Left kidney (tissue), 2 donors: ENCODE results near the gene LILRB1. TPM values are rescaled to one million over a fixed set of nuclear protein-coding genes. Genes with fewer than 3 reads are reported as not detected.
"Not testable (repeated sequence)": the region's sequence is repeated elsewhere in the genome, so short reads cannot be mapped to it uniquely, and the experiment has no call there.

Source experiments
- DNase-seq: peaks from one replicate; pipeline ENCODE4 v3.0.0-alpha.2; 2013
- polyA plus RNA-seq: library from polyadenylated mRNA; unstranded; fragments of 120-200 nt; gene quantifications from one replicate; pipeline ENCODE4 v1.2.1, GENCODE V29; 2013; ENCODE audit not compliant: insufficient read length

LILRB1 gene
- polyA plus RNA-seq, 1 donor = 1.4 TPM

- DNase-seq = not testable (repeated sequence)
Measured at GRCh38 chr19:54624934-54625730, 5.2 kb upstream of the LILRB1 start.

GRCh38 chr19:54626757-54627156, 3.5 kb upstream of the LILRB1 start:
- no peak for DNase-seq

- not testable (repeated sequence) for DNase-seq
Measured at GRCh38 chr19:54627912-54628311, 2.4 kb upstream of the LILRB1 start.

DNA sequence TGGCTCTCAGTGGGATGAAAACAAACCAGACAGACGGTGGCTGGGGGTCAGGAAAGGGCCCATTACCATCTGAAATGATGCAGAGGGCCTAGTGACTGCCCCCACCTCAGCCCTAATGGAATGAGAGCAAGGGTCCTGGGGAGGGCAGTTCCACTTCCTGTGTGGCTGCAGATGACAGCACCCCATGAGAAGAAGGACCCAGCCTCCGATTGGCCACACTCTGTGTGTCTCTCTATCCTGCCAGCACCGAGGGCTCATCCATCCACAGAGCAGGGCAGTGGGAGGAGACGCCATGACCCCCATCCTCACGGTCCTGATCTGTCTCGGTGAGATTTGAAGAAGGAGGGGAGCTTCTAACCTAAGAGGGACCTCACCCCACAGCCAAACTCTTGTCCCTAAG, 498 bp downstream of the LILRB1 start:
- no peak for DNase-seq

DNA sequence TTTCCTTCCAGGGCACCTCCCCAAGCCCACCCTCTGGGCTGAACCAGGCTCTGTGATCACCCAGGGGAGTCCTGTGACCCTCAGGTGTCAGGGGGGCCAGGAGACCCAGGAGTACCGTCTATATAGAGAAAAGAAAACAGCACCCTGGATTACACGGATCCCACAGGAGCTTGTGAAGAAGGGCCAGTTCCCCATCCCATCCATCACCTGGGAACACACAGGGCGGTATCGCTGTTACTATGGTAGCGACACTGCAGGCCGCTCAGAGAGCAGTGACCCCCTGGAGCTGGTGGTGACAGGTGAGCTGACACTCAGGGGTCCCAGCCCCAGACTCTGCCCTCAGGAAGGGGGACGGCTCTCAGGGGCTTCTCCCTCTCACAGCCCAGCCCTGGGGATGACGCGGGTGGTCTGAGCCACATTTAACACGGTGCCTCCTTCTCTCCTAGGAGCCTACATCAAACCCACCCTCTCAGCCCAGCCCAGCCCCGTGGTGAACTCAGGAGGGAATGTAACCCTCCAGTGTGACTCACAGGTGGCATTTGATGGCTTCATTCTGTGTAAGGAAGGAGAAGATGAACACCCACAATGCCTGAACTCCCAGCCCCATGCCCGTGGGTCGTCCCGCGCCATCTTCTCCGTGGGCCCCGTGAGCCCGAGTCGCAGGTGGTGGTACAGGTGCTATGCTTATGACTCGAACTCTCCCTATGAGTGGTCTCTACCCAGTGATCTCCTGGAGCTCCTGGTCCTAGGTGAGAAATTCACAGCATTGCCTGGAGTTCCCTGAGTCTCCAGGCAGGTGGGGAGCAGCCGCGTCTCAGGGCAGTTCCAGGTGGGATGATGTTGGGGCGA, 1.4 kb downstream of the LILRB1 start:
- DNase-seq = not testable (repeated sequence)

DNA sequence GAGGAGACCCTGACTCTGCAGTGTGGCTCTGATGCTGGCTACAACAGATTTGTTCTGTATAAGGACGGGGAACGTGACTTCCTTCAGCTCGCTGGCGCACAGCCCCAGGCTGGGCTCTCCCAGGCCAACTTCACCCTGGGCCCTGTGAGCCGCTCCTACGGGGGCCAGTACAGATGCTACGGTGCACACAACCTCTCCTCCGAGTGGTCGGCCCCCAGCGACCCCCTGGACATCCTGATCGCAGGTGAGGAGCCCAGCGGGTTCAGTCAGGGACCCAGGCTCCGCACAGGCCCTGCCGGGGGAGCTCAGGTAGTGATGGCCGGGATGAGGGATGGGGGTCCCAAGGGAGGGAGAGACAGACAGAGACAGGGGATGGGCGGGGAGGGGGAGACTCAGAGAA, 2.2 kb downstream of the LILRB1 start:
- DNase-seq = not testable (repeated sequence)

DNA sequence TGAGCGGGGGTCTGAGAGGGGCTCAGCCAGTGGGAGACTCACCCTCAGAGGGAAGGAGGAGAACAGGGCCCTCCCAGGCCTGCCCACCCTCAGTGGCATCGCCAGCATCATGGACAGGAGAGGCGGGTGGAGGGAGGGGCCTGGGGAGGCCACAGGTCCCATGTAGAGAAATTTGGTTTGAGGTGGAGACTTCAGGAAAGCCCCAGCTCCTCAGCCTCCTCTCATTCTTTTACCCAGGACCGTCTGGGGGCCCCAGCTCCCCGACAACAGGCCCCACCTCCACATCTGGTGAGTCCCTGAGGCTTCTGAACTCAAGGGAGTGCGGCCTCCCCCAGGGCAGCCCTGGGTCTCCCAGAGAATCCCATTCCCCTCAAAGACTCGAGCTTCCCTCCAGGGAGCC, 3.1 kb downstream of the LILRB1 start:
- no peak for DNase-seq

DNA sequence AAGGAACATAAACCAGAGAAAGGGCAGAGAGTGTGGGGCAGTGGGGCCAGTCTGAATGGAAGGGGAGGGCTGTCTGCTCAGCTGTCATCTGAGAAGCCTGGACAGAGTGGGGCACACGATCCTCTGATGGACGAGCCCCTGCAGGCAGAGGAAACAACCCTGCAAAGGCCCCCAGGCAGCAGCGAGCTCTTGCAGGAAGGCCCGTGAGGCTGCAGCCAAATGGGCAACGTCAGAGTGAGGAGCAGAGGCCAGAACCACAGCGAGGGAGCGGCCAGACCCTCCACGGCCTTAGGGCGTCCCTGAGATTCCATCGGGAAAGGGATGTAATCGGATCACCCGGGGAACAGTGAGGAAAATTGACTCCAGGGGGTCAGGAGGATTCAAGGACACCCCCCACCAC, 5.8 kb downstream of the LILRB1 start:
- not testable (repeated sequence) for DNase-seq

DNA sequence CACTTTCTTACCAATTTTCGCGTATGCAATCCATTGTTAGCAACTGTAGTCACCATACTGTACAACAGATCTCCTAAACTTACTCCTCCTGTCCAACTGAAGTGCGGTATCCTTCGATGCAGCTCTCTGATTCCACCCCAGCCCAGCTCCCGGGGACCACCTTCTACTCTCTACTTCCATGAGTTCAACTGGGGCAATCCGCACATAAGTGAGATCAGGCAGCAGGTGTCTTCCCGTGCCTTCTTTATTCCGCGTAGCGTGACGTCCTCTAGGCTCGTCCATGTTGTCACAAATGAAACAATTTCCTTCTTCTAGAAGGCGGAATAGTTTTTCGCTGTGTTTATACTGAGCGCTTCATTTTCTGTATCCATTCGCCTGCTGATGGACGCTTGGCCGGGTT, 8.4 kb downstream of the LILRB1 start:
- no peak for DNase-seq

GRCh38 chr19:54642953-54643352, 12.7 kb downstream of the LILRB1 start:
- not testable (repeated sequence) for DNase-seq

- not testable (repeated sequence) for DNase-seq
Measured at GRCh38 chr19:54643583-54643982, 13.3 kb downstream of the LILRB1 start.

DNA sequence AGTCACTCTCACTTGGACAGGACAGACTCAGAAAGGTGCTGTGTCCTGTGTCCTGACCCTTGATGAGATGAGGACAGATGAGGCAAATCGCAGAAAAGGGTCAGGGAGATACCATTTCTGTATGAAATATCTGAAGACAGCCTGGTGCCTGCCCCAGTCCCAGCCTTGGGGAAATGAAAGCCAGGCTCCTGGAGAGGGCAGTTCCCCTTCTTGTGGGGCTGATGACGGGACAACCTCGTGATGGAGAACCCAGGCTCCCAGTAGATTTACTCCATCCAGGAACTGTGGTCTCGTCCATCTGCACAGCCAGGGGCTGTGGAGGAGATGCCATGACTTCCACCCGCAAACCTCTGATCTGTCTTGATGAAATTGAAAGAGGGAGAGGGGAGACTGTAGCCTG, 13.8 kb downstream of the LILRB1 start:
- DNase-seq = no peak

- DNase-seq = no peak
Measured at GRCh38 chr19:54646331-54646841, 16.1 kb downstream of the LILRB1 start.

DNA sequence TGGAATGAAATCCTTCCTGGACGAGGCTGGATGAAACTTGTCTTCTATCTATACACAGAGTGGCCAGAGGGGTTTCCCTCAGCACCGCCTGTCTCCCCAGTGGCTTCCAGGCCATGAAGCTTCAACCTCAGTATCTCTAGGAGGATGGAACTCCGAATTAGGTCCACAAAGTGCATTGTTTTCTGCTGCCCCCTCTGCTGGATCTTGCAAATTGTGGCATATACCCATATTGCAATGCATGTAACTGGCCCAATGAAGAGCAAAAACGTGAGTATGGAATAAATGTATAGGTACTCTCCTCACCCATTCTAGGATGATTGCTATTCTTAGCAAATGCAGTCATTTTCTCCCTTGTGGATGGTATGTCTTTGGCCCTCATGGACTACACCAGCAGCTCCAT, 17.8 kb downstream of the LILRB1 start:
- DNase-seq = no peak

DNA sequence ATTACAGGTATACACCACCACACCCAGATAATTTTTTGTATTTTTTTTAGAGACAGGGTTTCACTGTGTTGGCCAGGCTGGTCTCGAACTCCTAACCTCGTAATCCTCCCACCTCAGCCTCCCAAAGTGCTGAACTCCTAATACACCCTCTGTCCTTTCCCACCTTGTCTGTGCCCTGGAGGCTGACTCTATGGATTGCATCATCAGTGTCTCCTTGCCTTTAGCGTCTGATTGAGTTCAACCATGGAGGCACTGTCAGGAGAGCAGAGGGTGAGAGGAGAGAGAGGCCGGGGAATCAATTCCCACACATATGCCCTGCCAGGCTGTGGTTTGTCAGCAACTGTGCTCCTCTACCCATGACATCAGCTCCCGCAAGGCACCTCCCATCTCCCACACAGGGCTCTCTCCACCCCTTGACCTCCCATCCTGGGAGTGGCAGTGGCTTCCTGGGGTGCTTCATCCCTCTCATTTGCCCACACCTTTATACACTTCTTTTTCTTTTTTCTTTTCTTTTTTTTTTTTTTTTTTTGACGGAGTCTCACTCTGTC, 19.9 kb downstream of the LILRB1 start:
- no peak for DNase-seq

DNA sequence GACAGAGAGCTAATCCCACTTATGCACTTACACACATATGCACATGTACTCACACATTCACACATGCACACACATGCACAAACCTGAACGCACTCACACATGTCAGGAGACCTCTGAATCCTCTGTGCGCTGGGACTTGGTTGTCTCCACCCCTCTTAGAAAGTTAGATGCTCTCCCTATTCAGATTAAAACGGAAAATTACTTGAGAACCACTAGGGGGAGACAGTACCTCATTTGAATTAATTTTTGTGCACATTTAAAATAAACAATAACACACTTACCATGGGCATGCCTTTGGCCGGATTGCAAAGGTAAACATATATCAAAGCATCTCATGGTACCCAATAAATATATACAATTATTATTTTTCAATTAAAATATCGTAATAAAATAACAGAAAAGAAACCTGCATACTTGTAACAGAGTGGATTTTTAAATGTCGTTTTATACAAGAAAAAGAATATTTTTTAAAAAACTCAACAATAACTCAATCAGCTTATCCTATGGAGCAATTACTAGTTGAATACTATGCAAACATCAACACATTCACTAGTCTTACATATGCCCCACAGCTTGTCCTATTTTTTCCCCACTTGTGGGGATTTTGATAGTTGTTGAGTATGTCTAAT, 23.0 kb downstream of the LILRB1 start:
- no peak for DNase-seq

- no peak for DNase-seq
Measured at GRCh38 chr19:54654447-54655321, 24.4 kb downstream of the LILRB1 start.

DNA sequence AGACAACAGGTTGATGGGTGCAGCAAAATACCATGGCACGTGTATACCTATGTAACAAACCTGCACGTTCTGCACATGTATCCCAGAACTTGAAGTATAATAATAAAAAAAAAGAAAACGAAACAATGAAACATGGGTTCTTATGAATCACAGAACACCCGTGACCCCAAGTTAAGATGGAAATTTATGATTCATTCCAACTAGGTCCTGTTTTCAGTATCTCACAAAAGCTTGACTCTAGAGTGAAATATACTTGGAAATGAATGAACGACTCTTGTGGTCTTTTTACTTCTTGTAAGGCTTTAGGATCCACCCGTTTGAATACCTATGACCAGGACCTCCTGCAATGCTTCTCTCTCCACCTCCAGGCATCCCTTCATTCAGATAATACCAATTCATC, 29.0 kb downstream of the LILRB1 start:
- no peak for DNase-seq

DNA sequence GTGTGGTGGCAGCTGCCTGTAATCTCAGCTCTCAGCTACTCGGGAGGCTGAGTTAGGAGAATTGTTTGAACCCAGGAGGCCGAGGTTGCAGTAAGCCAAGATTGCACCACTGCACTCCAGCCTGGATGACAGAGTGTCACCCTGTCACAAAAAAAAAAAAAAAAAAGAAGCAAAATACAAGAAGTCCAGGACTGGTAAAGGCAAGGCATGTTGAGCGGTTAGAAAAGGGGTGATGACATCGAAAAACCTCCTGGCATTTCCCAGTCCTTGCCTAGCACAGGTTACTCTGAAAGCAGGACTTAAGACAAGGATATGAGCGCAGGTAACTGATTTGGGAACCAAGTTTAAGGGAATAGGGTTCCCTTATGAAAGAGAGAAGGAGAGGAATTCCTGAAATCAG, 30.0 kb downstream of the LILRB1 start:
- DNase-seq = no peak

GRCh38 chr19:54660964-54661363, 30.7 kb downstream of the LILRB1 start:
- no peak for DNase-seq

GRCh38 chr19:54661846-54662481, 31.7 kb downstream of the LILRB1 start:
- no peak for DNase-seq
